Stimulated activated naive CD8-positive, alpha-beta T cell treated with anti-CD3 and anti-CD28 coated beads, Interleukin-15, amount 100 ng/mL, for 72 hours (primary cell): Measurements from ENCODE around the gene MYBPC3.

Experiments used
- ATAC-seq: fragments of 150-1000 bp; cut with Tn5 transposase; 2 replicates; pipeline ENCODE4 v1.10.0; 2021; ENCODE audit warnings: mild to moderate bottlenecking, moderate library complexity
- DNase-seq, 2 donors: peaks; one replicate each; pipeline ENCODE4 v3.0.0; 2021 to 2022
- H3K27ac Mint-ChIP-seq, 2 donors: one replicate each; pipeline ENCODE4 v1.8.0; 2022; ENCODE audit warnings: mild to moderate bottlenecking in 2 of 2, mixed read lengths in 2 of 2, moderate library complexity in 2 of 2
- H3K27me3 Mint-ChIP-seq: one replicate; pipeline ENCODE4 v1.8.0; 2022; ENCODE audit warnings: mixed read lengths
- H3K4me1 Mint-ChIP-seq: one replicate; pipeline ENCODE4 v1.8.0; 2022; ENCODE audit warnings: mild to moderate bottlenecking, mixed read lengths
- H3K4me3 Mint-ChIP-seq, 2 donors: one replicate each; pipeline ENCODE4 v1.8.0; 2022; ENCODE audit warnings: mild to moderate bottlenecking in 2 of 2, mixed read lengths in 2 of 2, moderate library complexity in 1 of 2
- H3K9me3 Mint-ChIP-seq, 2 donors: one replicate each; pipeline ENCODE4 v1.8.0; 2022; ENCODE audit warnings: mixed read lengths in 2 of 2

Gene MYBPC3

GRCh38 chr11:47354913-47355282, 2.4 kb upstream of the MYBPC3 start:
- ATAC-seq = peak; percentile 56

DNA sequence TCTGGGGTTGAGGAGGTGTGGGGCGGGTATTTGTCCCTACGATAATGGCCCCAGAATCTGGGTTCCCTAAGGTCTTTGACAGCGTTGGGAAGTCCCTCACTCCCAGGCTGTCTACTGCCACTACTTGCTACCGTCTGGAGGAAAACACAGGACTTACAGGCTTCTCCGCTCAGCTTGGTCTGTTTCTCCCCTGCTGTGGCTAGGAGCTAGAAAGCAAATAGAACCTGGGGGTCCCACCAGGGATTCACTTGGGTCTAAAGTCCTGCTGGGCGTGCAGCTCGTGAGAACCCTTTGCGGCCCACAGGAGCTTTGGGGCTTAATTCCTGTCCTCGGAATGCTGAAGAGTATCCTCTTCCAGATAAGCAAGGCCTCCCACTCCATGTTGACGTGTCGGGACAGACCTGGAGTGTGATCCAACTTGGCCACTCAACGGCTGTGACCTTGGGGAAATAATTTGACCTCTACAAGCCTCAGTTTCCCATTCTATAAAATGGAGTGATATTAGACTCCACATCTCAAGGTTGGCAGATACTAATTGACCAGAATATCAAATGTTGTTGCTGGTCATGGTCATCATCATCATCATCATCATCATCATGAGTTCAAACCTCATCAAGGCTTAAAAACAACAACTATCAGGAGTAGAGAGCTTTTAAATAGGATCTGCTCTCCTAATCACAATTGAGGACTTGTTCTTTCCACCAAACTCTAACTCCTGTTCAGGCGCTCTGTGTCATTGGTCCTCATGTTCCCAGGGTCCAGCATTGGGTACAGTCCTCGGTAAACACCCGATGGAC, 1.7 kb upstream of the MYBPC3 start:
- Mint-ChIP-seq H3K4me3 (no peak overlapping the region), H3K9me3 (no peaks in the 10 kb centered on the region), H3K27me3 (no peaks in the 10 kb centered on the region), H3K27ac (peak overlapping the region in 1 of 2 donors; percentile 3), H3K4me1 (peaks cover 2% of the 10 kb centered on the region)
- ATAC-seq = no peak
- DNase-seq = no peak

More at GRCh38 chr11:47354913-47355282, 2.4 kb upstream of the MYBPC3 start:
- Mint-ChIP-seq H3K27me3 (no peaks in the 10 kb centered on the region), H3K27ac (no peak overlapping the region), H3K9me3 (no peaks in the 10 kb centered on the region), H3K4me3 (no peak overlapping the region), H3K4me1 (peaks cover 9% of the 10 kb centered on the region)
- no peak for DNase-seq

DNA sequence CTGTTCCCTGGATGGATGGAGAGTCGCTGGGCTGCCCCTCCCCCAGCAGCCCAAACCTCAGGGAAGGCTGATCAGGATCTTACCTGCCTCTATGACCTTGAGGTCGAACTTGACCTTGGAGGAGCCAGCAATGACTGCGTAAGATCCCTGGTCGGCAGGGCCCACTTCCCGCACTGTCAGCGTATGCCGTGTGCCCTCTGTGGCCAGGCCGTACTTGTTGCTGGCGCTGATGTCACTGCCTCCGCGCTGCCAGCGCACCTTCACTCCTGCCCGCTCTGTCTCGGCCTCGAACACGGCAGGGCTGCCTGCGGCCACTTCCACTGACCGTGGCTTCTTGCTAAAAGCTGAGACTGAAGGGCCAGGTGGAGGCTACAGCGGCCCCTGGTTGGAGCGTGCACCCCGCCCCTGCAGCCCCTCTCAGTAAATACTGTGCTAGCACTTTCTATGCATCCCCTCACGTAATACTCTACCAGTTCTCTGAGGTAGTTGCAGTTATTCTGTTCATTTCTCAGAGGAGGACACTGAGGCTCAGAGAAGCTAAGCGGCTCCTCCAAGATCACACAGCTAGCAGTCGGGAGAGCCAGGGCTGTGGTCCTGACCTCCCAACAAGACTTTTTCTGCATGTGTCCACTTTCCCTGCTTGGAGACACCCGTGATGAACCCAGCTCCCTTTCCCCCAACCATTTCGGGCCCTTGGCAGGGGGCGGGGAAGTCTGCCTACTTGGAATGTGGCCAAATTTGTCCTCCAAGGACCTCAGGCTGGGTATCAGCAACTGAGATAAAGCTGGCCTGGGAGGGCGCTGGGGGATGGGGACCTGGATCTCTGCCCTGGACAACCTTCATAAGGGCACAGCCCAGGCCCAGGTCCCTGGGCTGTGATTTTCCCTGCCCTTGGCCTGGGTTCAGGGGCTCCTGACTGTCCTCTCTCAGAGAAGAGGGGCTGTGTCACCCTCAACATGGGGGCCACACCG, 1.1 kb downstream of the MYBPC3 start:
- DNase-seq (no peak), ATAC-seq (no peak)
- Mint-ChIP-seq H3K9me3 (no peaks in the 10 kb centered on the region), H3K4me3 (no peak overlapping the region), H3K27ac (no peak overlapping the region), H3K4me1 (no peaks in the 10 kb centered on the region), H3K27me3 (no peaks in the 10 kb centered on the region)

DNA sequence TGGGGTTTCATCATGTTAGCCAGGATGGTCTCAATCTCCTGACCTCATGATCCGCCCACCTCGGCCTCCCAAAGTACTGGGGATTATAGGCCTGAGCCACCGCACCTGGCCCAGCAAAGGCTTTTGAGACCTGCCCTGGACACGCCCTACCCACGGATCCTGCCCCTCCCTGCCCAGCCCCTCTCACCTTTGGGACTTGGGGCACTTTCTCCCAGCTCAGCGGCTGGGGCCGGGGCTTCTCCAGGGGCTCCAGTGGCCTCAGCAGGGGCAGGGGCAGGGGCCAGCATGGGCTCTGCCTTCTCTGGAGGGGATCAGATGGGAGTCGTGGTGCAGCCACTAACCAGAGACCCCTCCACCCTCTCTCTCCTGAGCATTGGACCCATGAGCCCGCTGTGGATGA, 2.2 kb downstream of the MYBPC3 start:
- no peaks in the 10 kb centered on the region for H3K27me3 Mint-ChIP-seq
- no peak overlapping the region for H3K4me3 Mint-ChIP-seq
- H3K27ac Mint-ChIP-seq = no peak overlapping the region
- no peaks in the 10 kb centered on the region for H3K4me1 Mint-ChIP-seq
- ATAC-seq = no peak
- H3K9me3 Mint-ChIP-seq = no peaks in the 10 kb centered on the region
- DNase-seq = no peak

- H3K4me3 Mint-ChIP-seq = no peak overlapping the region
- H3K9me3 Mint-ChIP-seq = no peaks in the 10 kb centered on the region
- H3K4me1 Mint-ChIP-seq = no peaks in the 10 kb centered on the region
- H3K27me3 Mint-ChIP-seq = no peaks in the 10 kb centered on the region
- no peak overlapping the region for H3K27ac Mint-ChIP-seq
- DNase-seq (no peak), ATAC-seq (no peak)
These were observed 2.9 kb downstream of the MYBPC3 start for GRCh38 chr11:47349521-47350095.

GRCh38 chr11:47348859-47349258, 3.6 kb downstream of the MYBPC3 start:
- Mint-ChIP-seq H3K9me3 (no peaks in the 10 kb centered on the region), H3K27ac (no peak overlapping the region), H3K4me3 (no peak overlapping the region), H3K4me1 (no peaks in the 10 kb centered on the region), H3K27me3 (no peaks in the 10 kb centered on the region)
- ATAC-seq (no peak), DNase-seq (no peak)

GRCh38 chr11:47348131-47348802, 4.2 kb downstream of the MYBPC3 start:
- H3K9me3 Mint-ChIP-seq = no peaks in the 10 kb centered on the region
- no peaks in the 10 kb centered on the region for H3K4me1 Mint-ChIP-seq
- no peak for DNase-seq
- H3K27ac Mint-ChIP-seq = no peak overlapping the region
- ATAC-seq = no peak
- no peaks in the 10 kb centered on the region for H3K27me3 Mint-ChIP-seq
- no peak overlapping the region for H3K4me3 Mint-ChIP-seq

DNA sequence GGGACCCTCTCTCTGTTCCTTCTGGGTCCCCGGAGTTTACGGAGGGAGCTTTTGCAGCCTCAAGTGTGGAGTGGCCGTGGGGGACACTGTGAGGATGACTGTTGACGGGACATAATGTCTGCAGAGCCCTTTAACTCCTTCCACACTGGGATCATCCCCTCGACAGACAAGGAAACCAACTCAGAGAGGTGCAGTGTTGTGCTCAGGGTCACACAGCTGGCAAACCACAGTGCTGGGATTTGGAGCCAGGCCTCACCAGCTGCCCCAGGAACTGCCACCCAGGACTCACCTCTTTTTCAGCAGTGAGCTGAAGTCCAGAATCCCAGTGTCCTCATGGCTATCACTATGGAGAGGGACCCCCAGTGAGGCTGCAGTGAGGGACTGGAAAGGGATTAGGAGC, 5.4 kb downstream of the MYBPC3 start:
- H3K27ac Mint-ChIP-seq = no peak overlapping the region
- H3K9me3 Mint-ChIP-seq = no peaks in the 10 kb centered on the region
- H3K4me1 Mint-ChIP-seq = no peaks in the 10 kb centered on the region
- ATAC-seq (no peak), DNase-seq (no peak)
- no peak overlapping the region for H3K4me3 Mint-ChIP-seq
- H3K27me3 Mint-ChIP-seq = no peaks in the 10 kb centered on the region

DNA sequence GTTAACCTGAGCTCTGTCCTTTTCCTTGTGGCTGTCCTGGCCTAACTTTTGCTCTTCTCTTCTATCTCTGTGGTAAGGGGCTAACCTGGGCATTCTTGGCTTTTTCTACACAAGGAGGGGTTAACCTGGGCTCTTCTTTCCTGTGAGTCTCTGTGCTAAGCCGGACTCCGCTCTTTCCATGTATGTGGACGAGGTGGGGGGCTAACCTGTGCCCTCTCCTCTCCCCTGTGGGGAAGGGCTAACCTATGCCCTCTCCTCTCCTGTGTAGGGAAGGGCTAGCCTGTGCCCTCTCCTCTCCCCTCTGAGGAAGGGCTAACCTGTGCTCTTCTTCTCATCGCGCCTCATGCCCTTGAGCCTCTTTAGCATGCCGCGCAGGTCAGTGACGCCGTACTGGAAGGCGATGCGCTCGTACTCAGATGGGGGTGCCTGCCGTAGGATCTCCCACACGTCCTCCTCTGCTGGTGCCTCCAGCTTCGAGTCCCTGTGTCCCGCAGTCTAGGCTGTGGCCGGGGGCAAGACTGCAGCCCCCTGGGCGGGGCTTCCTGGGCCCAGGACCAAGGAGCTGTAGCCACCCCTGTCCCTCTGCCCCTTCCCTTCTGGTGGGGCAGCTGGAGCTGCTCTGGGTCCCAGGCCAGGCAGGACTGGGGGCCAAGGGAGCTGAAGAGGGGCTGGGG, 6.5 kb downstream of the MYBPC3 start:
- Mint-ChIP-seq H3K4me1 (no peaks in the 10 kb centered on the region), H3K9me3 (no peaks in the 10 kb centered on the region), H3K27ac (peak overlapping the region in 1 of 2 donors; percentile 37), H3K4me3 (no peak overlapping the region), H3K27me3 (no peaks in the 10 kb centered on the region)
- no peak for ATAC-seq
- no peak for DNase-seq

DNA sequence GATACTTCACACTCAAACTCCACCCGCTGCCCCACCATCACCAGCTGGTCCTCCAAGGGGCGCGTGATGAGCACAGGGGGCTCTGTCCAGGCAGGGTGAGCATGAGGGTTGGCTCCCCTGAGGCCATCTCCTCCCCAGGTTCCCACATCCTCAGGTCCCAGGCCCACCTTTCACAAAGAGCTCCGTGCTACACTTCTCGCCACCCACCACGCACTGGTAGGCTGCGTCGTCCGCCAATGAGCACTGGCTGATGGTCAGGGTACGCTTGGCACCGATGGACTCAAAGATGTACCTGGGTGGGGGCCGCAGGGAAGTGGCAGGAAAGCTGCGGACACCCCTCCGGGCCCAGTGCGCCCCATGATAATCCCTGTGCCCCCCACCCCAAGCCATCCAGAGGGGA, 9.6 kb downstream of the MYBPC3 start:
- H3K4me1 Mint-ChIP-seq = no peaks in the 10 kb centered on the region
- ATAC-seq (no peak), DNase-seq (no peak)
- H3K4me3 Mint-ChIP-seq = no peak overlapping the region
- H3K27me3 Mint-ChIP-seq = no peaks in the 10 kb centered on the region
- H3K9me3 Mint-ChIP-seq = no peaks in the 10 kb centered on the region
- H3K27ac Mint-ChIP-seq = peak overlapping the region in 1 of 2 donors; percentile 32

GRCh38 chr11:47342036-47342803, 10.3 kb downstream of the MYBPC3 start:
- no peaks in the 10 kb centered on the region for H3K27me3 Mint-ChIP-seq
- no peak overlapping the region for H3K4me3 Mint-ChIP-seq
- H3K9me3 Mint-ChIP-seq = no peaks in the 10 kb centered on the region
- no peak overlapping the region for H3K27ac Mint-ChIP-seq
- ATAC-seq (no peak), DNase-seq (no peak)
- no peaks in the 10 kb centered on the region for H3K4me1 Mint-ChIP-seq

- Mint-ChIP-seq H3K27ac (no peak overlapping the region), H3K4me3 (no peak overlapping the region), H3K4me1 (no peaks in the 10 kb centered on the region), H3K27me3 (no peaks in the 10 kb centered on the region), H3K9me3 (no peaks in the 10 kb centered on the region)
- no peak for DNase-seq
- no peak for ATAC-seq
These were observed 11.3 kb downstream of the MYBPC3 start for GRCh38 chr11:47340980-47341775.

- Mint-ChIP-seq H3K27me3 (no peaks in the 10 kb centered on the region), H3K4me3 (no peak overlapping the region), H3K9me3 (no peaks in the 10 kb centered on the region), H3K4me1 (no peaks in the 10 kb centered on the region), H3K27ac (no peak overlapping the region)
- DNase-seq (no peak), ATAC-seq (no peak)
These were observed 12.5 kb downstream of the MYBPC3 start for GRCh38 chr11:47340010-47340409.
